IPS-15b (cell line): Measurements from ENCODE around the gene CFAP92.

Experiments used
- H3K27me3 ChIP-seq: one replicate; pipeline ENCODE4 v1.6.1; 2013; ENCODE audit warnings: low read length; ENCODE audit not compliant: control insufficient read depth, insufficient read depth
- H3K36me3 ChIP-seq: one replicate; pipeline ENCODE4 v1.6.1; 2013; ENCODE audit warnings: low read length; ENCODE audit not compliant: control insufficient read depth, insufficient read depth
- H3K4me1 ChIP-seq: one replicate; pipeline ENCODE4 v1.6.1; 2013; ENCODE audit warnings: mild to moderate bottlenecking, low read length; ENCODE audit not compliant: control insufficient read depth, insufficient read depth
- H3K4me3 ChIP-seq: one replicate; pipeline ENCODE4 v1.5.1; 2013; ENCODE audit warnings: low read depth, low read length
- H3K9ac ChIP-seq: one replicate; pipeline ENCODE4 v1.6.1; 2013; ENCODE audit warnings: low read depth, mild to moderate bottlenecking, low read length
- H3K9me3 ChIP-seq: one replicate; pipeline ENCODE4 v1.6.1; 2013; ENCODE audit warnings: mild to moderate bottlenecking, low read length; ENCODE audit not compliant: control insufficient read depth, insufficient read depth

The CFAP92 gene

DNA sequence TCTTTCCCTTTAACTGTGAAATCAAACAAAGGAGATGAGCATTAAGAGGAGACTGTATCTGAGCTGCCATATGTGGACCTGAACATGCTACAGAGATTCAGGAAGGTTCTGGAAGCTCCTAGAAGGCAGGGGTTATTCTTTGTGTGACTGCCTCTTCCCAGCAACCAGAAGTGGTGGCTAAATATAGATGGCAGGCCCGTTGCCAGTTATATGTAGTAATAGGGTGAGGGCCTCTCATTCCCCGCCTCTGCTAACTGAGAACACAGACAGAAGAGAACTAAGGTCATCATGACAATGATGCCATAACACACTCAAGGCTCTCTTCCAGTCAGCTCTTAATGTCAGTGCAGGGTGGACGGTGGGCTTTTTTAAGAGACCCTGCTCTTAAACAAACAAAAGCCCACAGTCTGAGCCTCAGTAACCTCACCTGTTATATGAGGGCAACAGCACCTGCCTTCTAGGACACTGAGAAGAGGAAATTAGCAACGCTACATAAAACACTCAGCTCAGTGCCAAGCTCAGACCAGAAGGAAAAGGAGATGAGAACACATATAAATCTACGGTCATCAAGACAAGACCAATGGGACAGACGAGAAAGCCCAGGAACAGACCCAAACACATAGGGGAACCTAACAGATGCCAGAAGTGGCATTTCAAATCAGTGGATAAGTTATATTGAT lies 22.3 kb downstream of the CFAP92 start:
- Histone ChIP-seq H3K9ac (no peak overlapping the region), H3K9me3 (no peaks in the 10 kb centered on the region), H3K4me3 (no peak overlapping the region)

DNA sequence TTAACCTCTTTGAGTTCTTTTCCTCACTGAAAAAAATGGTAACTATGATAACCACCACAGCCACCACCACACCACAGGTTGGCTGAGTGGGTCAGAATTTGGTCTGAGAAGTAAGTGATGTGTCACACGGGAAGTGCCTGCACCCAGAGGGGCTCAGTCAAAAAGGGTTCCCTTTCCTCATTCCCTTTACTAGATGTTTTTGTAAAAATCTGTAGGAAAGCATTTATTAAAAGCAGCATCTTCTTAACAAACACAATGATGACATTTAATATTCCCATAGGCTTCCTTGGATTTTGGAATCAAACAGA lies 23.2 kb downstream of the CFAP92 start:
- no peak overlapping the region for H3K9ac ChIP-seq
- no peaks in the 10 kb centered on the region for H3K4me1 ChIP-seq
- no peaks in the 10 kb centered on the region for H3K36me3 ChIP-seq
- H3K4me3 ChIP-seq = no peak overlapping the region
- no peaks in the 10 kb centered on the region for H3K9me3 ChIP-seq
- no peaks in the 10 kb centered on the region for H3K27me3 ChIP-seq

More for the DNA sequence above, 22.3 kb downstream of the CFAP92 start:
- Histone ChIP-seq H3K36me3 (no peaks in the 10 kb centered on the region), H3K4me1 (no peaks in the 10 kb centered on the region), H3K27me3 (no peaks in the 10 kb centered on the region)

DNA sequence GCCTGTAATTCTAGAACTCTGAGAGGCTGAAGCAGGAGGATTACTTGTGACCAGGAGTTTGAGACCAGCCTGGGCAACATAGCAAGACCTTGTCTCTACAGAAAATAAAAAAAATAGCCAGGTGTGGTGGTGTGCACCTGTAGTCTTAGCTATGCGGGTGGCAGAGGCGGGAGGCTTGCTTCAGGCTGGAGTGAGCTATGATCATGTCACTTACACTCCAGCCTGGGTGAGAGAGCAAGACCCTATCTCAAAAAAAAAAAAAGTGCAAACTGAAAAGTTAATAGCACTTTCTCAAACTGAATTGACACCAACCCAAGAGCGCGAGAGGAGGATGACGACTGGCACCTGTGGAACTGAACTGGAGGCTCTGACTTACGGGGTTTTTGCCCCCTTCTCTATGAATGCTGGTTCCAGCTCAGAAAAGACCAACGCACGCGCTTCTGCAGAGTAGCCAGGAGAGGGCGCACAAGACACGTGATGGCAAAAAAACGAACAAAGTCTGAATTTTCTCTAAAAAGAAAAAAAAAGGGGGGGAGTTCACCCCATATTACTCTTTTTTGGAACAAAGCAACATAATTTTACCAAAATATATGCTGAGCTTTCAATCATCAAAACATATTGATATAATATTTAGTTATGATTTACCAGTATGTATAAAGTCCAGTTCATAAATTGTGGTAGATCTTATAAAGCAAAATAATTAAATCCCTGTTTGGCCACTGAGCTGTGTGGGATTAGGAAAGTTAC lies 23.7 kb downstream of the CFAP92 start:
- Histone ChIP-seq H3K9ac (no peak overlapping the region), H3K9me3 (no peaks in the 10 kb centered on the region), H3K4me3 (no peak overlapping the region), H3K36me3 (no peaks in the 10 kb centered on the region), H3K4me1 (no peaks in the 10 kb centered on the region), H3K27me3 (no peaks in the 10 kb centered on the region)

DNA sequence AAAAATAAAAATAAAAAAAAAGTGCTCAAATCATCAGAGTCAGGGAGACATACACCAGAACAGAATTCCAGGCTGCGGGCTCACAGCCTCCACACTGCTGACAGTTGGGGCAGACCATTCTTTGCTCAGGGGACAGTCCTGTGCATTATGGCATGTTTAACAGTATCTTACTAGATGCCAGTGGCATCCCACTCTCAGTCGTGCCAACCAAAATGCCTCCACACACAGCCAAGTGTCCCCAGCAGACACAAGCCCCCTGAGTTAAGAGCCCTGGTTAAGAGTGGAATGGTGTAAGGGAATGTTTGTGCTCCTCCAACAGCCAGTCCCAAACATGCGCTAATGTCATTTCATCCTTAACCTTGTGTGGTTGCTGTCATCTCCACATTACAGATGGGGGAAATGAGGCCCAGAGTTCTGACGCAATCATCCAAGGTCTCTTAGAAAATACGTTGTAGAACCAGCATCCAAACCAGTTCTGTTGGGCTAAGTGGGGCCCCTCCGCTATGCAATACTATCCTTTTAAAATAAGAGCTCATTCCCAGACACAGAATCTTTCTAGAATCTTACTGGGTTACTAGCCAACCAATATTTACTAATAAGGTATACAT lies 26.0 kb downstream of the CFAP92 start:
- Histone ChIP-seq H3K9ac (no peak overlapping the region), H3K9me3 (no peaks in the 10 kb centered on the region)

DNA sequence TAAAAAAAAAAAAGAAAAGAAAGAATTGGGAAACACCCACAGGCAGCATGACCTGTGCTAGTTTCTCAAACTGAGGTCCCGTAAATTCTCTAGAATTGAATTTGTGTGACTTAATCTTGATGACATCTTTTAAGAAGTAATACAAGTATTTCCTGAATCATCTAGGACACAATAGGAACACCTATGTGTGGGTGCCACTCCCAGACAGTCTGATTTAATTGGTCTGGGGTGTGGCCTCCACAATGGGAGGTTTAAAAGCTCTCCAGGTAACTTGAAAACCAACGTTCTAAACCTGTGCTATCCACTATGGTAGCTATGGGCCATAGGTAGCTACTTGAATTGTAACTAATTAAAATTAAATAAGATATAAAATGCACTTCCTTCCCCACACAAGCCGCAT lies 28.1 kb downstream of the CFAP92 start:
- Histone ChIP-seq H3K27me3 (no peaks in the 10 kb centered on the region), H3K9me3 (no peaks in the 10 kb centered on the region), H3K36me3 (no peaks in the 10 kb centered on the region), H3K4me1 (no peaks in the 10 kb centered on the region), H3K9ac (no peak overlapping the region), H3K4me3 (no peak overlapping the region)

More for the DNA sequence above, 26.0 kb downstream of the CFAP92 start:
- Histone ChIP-seq H3K36me3 (no peaks in the 10 kb centered on the region), H3K27me3 (no peaks in the 10 kb centered on the region), H3K4me1 (no peaks in the 10 kb centered on the region), H3K4me3 (no peak overlapping the region)

DNA sequence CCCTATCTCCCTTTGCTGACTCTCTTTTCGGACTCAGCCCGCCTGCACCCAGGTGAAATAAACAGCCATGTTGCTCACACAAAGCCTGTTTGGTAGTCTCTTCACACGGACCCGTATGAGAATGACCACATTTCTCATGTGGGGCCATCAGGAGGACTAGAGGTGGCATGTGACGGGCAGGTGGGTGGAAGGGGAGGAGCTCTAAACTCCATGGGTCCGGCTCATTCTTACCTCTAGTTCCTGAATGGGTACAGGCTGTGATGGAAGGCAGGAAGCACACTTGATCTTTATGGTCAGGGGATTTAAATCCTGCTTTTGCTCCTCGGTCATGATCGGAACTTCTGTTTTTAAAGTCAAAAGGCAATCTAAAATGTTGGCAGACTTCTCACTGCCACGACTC lies 28.6 kb downstream of the CFAP92 start:
- H3K9me3 ChIP-seq = no peaks in the 10 kb centered on the region
- H3K36me3 ChIP-seq = no peaks in the 10 kb centered on the region
- H3K4me3 ChIP-seq = no peak overlapping the region
- H3K27me3 ChIP-seq = no peaks in the 10 kb centered on the region
- no peak overlapping the region for H3K9ac ChIP-seq
- no peaks in the 10 kb centered on the region for H3K4me1 ChIP-seq

DNA sequence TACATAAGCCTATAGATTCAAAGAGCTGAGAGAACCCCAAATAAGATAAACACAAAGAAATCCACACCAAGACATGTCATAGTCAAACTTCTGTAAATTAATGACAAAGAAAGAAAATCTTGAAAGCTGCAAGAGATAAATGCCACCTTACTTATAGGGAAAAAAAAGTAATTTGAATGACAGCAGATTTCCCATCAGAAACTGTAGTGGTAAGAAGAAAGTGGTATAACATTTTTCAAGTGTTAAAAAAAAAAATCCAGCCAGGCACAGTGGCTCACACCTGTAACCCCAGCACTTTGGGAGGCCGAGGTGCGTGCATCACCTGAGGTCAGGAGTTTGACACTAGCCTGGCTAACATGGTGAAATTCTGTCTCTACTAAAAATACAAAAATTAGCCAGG lies 37.4 kb downstream of the CFAP92 start:
- Histone ChIP-seq H3K36me3 (no peaks in the 10 kb centered on the region), H3K4me1 (no peaks in the 10 kb centered on the region), H3K9ac (no peak overlapping the region), H3K9me3 (no peaks in the 10 kb centered on the region), H3K4me3 (no peak overlapping the region), H3K27me3 (no peaks in the 10 kb centered on the region)

DNA sequence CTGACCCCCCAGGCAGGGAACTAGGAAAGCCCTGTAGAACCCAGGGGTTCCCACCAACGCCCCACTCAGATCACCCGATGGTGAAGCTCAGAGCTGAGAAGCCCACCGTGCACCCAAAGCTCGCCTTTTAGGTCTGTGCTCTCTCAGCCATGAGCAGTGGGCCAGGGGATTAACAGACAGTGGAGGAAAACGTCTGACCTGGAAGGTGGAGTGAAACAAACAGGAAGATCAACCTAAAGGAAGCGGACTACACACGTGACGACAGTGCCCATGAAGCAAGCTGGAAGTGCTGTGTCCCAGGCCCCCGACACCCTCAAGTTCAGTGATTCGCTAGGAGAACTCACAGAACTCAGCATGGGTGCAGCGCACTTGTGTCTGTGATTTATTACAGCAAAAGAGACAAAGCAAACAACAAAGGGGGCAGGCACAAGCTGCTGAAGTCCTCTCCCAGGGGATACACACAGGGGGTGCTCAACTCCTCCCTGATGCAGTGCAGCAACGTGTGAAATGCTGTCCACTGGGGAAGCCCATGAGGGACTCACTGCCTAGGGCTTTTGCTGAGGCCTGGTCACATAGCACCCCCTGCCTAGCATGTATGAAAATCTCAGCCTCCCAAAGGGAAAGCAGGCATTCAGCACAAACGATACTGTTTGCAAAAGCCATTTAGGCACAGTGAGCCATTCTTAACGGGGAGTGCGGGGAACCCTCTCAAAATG lies 43.5 kb downstream of the CFAP92 start:
- no peaks in the 10 kb centered on the region for H3K36me3 ChIP-seq
- no peak overlapping the region for H3K9ac ChIP-seq
- H3K27me3 ChIP-seq = no peaks in the 10 kb centered on the region
- H3K9me3 ChIP-seq = no peaks in the 10 kb centered on the region
- no peaks in the 10 kb centered on the region for H3K4me1 ChIP-seq
- H3K4me3 ChIP-seq = no peak overlapping the region

DNA sequence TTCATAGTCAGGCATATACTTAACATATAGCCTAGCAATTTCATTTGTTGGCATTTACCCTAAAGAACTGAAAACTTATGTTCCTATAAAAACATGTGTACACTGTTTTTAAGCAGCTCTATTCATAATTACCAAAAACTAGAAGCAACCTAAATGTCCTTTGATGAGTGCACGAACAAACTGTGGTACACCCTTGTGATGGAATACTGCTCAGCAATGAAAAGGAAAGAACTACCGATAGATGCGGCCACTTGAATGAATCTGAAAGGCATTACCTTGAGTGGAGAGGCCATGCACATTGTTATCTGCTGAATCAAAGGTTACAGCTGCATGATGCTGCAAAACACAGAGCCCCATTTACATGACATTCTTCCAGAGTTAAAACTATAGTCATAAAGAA lies 44.7 kb downstream of the CFAP92 start:
- no peak overlapping the region for H3K9ac ChIP-seq
- H3K36me3 ChIP-seq = no peaks in the 10 kb centered on the region
- H3K4me3 ChIP-seq = no peak overlapping the region
- H3K4me1 ChIP-seq = no peaks in the 10 kb centered on the region
- no peaks in the 10 kb centered on the region for H3K27me3 ChIP-seq
- no peaks in the 10 kb centered on the region for H3K9me3 ChIP-seq

DNA sequence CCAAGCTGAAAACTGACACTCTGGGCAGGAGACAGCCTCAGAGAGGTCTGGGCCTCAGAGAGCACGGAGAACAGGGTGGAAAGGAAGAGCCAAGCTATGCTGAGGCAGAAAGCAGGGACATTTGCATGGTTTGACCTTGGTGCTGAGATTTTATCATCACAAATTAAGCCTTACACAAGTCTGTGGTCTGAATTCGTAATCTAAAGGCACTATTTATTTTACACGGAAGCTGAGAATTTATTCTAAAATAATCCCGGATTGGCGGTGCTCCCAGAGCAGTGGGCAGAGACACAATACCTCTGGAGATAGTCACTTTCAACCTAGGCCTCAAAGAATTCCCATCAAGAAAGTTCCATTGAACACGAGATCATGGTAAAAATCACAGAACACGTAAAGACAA lies 47.5 kb downstream of the CFAP92 start:
- no peaks in the 10 kb centered on the region for H3K36me3 ChIP-seq
- H3K9ac ChIP-seq = no peak overlapping the region

DNA sequence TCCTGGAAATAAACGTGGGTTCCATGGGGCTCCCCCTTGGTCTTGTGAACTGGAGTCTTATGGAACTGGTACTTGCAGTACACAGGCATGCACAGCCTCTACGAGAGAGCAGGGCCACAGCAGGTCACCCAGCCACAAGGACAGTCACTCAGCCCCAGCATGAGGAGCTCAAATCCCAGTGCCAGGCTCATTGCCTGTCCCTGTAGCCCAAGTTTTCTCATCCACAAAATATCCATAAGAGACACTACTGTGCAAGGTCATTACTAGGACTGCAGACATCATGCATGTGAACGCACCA lies 48.0 kb downstream of the CFAP92 start:
- H3K27me3 ChIP-seq = no peaks in the 10 kb centered on the region
- no peaks in the 10 kb centered on the region for H3K9me3 ChIP-seq
- H3K4me1 ChIP-seq = no peaks in the 10 kb centered on the region
- H3K4me3 ChIP-seq = no peak overlapping the region
- H3K36me3 ChIP-seq = no peaks in the 10 kb centered on the region
- H3K9ac ChIP-seq = no peak overlapping the region

More for the DNA sequence above, 47.5 kb downstream of the CFAP92 start:
- Histone ChIP-seq H3K4me1 (no peaks in the 10 kb centered on the region), H3K9me3 (no peaks in the 10 kb centered on the region), H3K27me3 (no peaks in the 10 kb centered on the region), H3K4me3 (no peak overlapping the region)
